ENCODE data around the gene IL15.

The IL15 gene

GRCh38 chr4:141658309-141658708 is 21.9 kb downstream of the IL15 start:
- H3K27ac ChIP-seq (ENCODE audit: low read depth, low read length) = no peak overlapping the region
- H3K79me2 ChIP-seq (ENCODE audit: insufficient read depth, low read length) = no peaks in the 10 kb centered on the region
- H2AFZ ChIP-seq (ENCODE audit: low read depth, low read length, severe bottlenecking) = no peak overlapping the region
- no peaks in the 10 kb centered on the region for H3K36me3 ChIP-seq (ENCODE audit: low read length)
- no peak overlapping the region for H3K9ac ChIP-seq (ENCODE audit: low read length)
- no peak overlapping the region for H3K4me2 ChIP-seq (ENCODE audit: low read depth, low read length, poor library complexity, severe bottlenecking)
- H3K27me3 ChIP-seq (ENCODE audit: low read length) = no peaks in the 10 kb centered on the region
- H3K9me2 ChIP-seq (replicated peaks; ENCODE audit: insufficient read depth, low read length) = no peaks in the 10 kb centered on the region
- H3F3A ChIP-seq (ENCODE audit: insufficient read depth) = no peaks in the 10 kb centered on the region
- H3K9me3 ChIP-seq (ENCODE audit: insufficient read depth, low read length) = no peaks in the 10 kb centered on the region
- no peaks in the 10 kb centered on the region for H4K20me1 ChIP-seq (ENCODE audit: low read depth, low read length)
- no peak overlapping the region for H3K4me3 ChIP-seq (ENCODE audit: insufficient read depth, low read length, poor library complexity, severe bottlenecking)
- TF ChIP-seq EZH2phosphoT487 (conservative IDR thresholded peaks at IDR 0.05; ENCODE audit: low read length) (no peak), CTCF (IDR thresholded peaks at IDR 0.05; ENCODE audit: insufficient read depth, low read length, poor library complexity, severe bottlenecking) (no peak)

GRCh38 chr4:141659539-141659938 is 23.2 kb downstream of the IL15 start:
- H4K20me1 ChIP-seq (ENCODE audit: low read depth, low read length) = no peaks in the 10 kb centered on the region
- H3K9ac ChIP-seq (ENCODE audit: low read length) = no peak overlapping the region
- H3K4me2 ChIP-seq (ENCODE audit: low read depth, low read length, poor library complexity, severe bottlenecking) = no peak overlapping the region
- no peak overlapping the region for H3K4me3 ChIP-seq (ENCODE audit: insufficient read depth, low read length, poor library complexity, severe bottlenecking)
- no peaks in the 10 kb centered on the region for H3K9me2 ChIP-seq (replicated peaks; ENCODE audit: insufficient read depth, low read length)
- H3K9me3 ChIP-seq (ENCODE audit: insufficient read depth, low read length) = no peaks in the 10 kb centered on the region
- no peaks in the 10 kb centered on the region for H3K27me3 ChIP-seq (ENCODE audit: low read length)
- no peaks in the 10 kb centered on the region for H3F3A ChIP-seq (ENCODE audit: insufficient read depth)
- H2AFZ ChIP-seq (ENCODE audit: low read depth, low read length, severe bottlenecking) = no peak overlapping the region
- no peaks in the 10 kb centered on the region for H3K36me3 ChIP-seq (ENCODE audit: low read length)
- no peaks in the 10 kb centered on the region for H3K79me2 ChIP-seq (ENCODE audit: insufficient read depth, low read length)
- TF ChIP-seq EZH2phosphoT487 (conservative IDR thresholded peaks at IDR 0.05; ENCODE audit: low read length) = no peak
- no peak for TF ChIP-seq CTCF (IDR thresholded peaks at IDR 0.05; ENCODE audit: insufficient read depth, low read length, poor library complexity, severe bottlenecking)
- no peak overlapping the region for H3K27ac ChIP-seq (ENCODE audit: low read depth, low read length)

GRCh38 chr4:141660880-141661279 is 24.5 kb downstream of the IL15 start:
- H3K4me3 ChIP-seq (ENCODE audit: insufficient read depth, low read length, poor library complexity, severe bottlenecking) = no peak overlapping the region
- H3F3A ChIP-seq (ENCODE audit: insufficient read depth) = no peaks in the 10 kb centered on the region
- no peaks in the 10 kb centered on the region for H3K79me2 ChIP-seq (ENCODE audit: insufficient read depth, low read length)
- no peak overlapping the region for H3K4me2 ChIP-seq (ENCODE audit: low read depth, low read length, poor library complexity, severe bottlenecking)
- H4K20me1 ChIP-seq (ENCODE audit: low read depth, low read length) = no peaks in the 10 kb centered on the region
- H3K9me2 ChIP-seq (replicated peaks; ENCODE audit: insufficient read depth, low read length) = no peaks in the 10 kb centered on the region
- H3K36me3 ChIP-seq (ENCODE audit: low read length) = no peaks in the 10 kb centered on the region
- no peak overlapping the region for H3K27ac ChIP-seq (ENCODE audit: low read depth, low read length)
- H3K9ac ChIP-seq (ENCODE audit: low read length) = no peak overlapping the region
- TF ChIP-seq CTCF (IDR thresholded peaks at IDR 0.05; ENCODE audit: insufficient read depth, low read length, poor library complexity, severe bottlenecking) = no peak
- no peak for TF ChIP-seq EZH2phosphoT487 (conservative IDR thresholded peaks at IDR 0.05; ENCODE audit: low read length)
- H3K9me3 ChIP-seq (ENCODE audit: insufficient read depth, low read length) = no peaks in the 10 kb centered on the region
- H3K27me3 ChIP-seq (ENCODE audit: low read length) = no peaks in the 10 kb centered on the region
- no peak overlapping the region for H2AFZ ChIP-seq (ENCODE audit: low read depth, low read length, severe bottlenecking)
